Kasumi-1 (cell line): ENCODE data around the gene DUSP2.

Experiments used
- DNase-seq, 2 experiments: peaks; one replicate each; lab custom pipeline; 2025; lab: John Stamatoyannopoulos, UW

Gene DUSP2

DNA sequence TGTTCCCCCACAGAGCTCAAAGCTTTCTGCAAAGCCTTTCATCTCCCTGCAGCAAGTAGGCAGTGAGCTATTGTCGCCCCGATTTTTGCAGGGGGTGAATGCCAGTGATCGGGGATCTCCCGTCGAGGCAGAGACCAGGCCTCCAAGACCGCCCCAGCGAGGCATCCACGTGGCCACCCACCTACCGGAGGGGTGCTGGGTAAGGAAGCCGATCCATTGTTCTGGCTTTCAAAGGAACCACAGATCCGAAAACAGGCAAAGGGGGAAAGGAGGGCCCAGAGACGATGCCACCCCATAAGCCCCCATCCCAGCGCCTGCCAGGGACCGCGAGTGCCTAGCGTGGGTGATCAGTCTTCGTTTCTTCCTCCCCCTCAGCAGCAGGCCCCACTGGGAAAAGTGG lies 31.3 kb downstream of the DUSP2 start:
- DNase-seq = no peak

DNA sequence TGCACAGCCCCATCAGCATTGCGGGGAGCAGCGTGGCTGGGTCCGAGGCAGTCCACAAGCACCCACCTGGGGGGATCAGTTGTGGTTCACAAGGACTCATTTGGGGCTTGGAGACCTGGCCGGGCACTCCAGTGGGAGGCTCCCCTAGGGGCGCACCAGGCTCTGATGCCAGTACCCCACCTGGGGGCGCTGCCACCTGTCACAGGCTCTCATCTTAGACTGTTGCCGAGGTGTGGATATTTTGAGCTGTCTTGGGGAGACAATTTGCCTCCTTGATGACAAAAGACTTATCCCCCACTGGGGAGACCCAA lies 31.9 kb downstream of the DUSP2 start:
- DNase-seq = no peak

DNA sequence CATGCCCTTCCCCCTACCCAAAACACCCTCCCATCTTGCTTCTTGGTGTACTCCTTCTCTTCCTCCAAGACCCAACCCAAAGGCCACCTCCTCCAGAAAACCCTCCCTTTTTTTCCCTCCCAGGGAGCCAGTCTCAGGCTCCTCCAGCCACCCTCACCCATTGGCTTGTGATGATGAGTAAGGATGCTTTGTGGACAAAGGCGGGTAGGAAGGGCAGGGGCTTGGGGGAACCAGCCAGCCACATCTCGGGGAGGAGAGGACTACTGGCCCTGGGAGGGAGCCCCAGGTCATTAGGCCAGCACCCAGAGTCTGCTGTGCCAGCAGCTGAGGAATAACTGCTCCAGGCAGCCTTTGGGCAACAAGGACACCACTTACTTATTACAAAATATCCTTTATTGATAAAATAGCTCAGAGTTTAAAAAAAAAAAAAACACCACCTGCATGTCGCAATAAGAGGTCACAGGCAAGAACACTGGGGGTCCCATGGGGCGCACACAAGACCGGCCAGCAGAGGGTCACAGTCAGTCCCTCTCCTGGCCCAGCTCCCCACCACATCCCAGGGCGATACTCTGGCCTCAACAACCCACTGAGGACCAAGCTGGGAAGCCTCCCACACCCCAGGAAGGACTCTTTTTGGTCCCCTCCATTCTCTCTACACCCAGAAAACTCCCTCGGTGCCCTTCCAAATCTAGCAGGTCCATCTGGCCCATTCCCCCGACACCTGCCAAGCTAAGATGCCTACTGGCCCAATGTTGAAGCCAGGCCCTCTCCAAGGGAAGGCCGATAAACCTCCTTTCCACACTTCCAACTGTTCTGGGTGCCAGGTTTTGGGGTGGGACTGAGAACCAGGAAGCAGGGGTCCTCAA lies 32.5 kb downstream of the DUSP2 start:
- DNase-seq = no peak

DNA sequence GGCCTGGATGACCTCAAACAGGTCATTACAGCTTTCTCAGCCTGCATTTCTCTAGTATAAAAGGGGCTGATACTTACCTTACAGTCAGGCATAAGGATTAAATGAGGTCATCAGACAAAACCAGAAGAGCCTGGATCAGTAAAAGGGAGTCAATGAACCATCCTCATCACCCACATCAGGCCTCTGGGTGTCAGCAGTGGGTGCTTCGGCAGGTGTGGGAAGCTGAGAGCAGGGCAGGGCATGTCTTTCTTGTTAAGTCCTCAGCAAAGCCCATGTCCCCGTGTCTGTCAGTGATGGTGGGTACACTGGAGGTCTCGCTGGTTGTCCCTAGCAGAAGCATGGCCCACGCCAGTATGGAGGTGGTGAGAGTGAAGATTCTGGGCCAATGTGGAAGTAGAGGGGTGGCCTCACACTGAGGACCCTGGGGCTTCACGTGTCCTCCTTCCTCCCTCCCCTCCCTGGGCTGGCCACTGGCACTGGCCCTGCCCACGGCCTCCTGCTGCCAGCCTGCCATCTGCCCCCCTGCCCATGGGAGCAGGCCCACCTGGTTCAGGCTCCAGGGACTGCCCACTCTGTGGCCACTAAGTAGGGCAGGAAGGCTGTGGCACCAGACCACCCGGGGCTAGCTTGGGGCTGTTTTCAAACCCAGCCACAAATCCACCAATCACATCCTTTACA lies 33.3 kb downstream of the DUSP2 start:
- DNase-seq = no peak

DNA sequence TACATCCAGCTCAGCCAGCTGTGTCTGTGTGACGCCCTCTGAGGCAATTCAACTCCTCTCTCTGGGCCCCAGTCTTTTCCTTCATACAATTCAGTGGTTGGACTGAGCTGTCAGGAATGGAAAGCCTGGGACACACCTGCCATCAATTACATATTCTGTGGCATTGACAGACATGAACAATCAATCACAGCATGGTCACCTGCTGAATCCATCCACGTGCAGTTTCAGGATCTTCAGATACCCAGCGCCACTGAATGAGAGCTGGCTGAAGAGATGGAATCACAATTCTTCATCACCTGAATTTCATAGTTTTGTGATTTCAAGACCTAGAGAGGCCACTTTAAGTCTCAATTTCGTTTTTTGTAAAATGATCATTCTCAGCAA lies 34.0 kb downstream of the DUSP2 start:
- DNase-seq = no peak

DNA sequence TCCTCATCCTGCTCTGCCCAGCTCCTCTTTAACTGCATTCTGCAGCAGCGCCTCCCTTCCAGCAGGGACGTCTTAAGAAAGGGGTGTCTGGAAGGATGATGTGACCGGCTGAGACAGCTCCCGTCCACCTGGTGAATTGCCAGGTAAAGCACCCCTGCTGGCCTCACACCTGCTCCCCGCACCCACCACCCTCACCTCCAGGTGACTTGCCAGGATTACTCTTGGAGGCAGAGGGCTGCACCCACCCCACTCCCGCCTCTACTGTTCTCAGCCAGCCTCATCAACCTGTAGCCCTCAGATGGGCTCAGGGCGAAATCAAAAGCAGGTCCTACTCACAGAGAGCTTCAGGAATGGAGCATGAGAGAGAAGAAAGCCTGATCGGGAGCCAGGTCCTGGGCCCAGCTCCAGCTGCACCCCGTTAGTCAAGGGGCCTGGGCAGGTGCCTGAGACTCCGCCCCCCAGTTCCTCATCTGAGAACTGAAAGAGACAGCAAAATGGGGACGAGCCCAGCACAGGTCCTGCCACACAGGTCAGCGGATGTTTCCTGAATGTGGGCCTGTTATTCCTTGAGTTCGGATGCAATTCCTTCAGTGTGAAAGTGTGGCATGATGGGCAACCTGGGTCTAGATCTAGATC lies 34.5 kb downstream of the DUSP2 start:
- no peak for DNase-seq

GRCh38 chr2:96109931-96110511 lies 35.2 kb downstream of the DUSP2 start:
- no peak for DNase-seq

- DNase-seq = no peak
Measured at GRCh38 chr2:96109361-96109680, 35.9 kb downstream of the DUSP2 start.

DNA sequence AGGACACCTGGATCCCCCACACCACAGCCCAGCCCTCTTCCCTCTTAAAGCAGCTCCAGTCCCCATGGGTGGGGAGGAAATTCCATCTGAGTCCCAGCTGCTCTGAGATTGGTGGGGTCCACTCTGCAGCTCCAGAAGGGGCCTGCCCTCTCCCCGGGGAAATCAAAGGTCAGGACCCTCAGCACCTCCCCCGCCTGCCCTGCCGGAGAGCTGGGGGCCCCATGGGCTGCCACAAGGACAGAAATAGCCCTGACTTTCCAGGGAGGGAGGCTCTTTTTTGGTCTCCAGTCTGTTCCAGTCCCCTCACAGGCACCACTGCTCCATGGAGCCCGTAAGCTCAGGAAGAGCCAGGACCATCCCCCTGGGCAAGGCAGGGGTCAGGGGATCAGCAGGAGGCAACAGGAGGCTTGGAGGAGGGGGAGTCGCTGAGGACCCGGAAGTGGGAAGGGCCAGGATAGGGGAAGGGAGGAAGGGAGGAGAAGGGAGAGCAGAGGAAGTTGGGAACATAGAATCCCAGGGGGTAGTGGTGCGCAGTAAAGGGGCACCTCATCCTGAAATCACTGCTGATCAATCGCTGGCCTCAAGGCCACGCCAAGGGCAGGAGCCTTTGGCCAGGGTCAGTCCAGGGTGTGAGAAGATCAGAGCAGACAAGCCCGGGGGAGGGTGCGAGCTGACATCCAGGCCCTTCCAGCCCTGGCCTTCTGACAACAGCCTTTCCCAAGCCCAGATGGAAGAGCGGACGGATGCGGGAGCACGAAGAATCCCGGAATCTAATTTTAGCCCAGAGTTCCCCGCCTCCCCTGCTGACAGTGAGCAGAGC lies 36.5 kb downstream of the DUSP2 start:
- DNase-seq = no peak

DNA sequence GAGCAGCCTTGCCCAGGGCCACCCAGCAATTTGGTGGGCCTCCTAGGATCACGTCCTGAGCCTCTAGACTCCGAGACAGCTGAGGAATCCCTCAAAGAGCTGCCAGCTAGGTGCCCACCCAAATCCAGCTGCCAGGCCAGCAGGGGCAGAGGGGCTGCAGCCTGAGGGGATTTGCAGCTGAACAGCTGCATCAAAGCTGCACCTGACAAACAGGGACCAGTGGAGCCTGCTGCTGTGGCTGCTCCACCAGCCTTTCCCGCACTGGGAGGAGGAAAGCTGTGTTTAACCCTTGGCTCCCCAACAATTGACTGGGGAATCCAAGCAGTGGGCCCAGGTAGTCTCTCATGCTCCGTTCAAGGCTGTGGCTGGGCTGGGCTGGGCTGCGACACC lies 37.1 kb downstream of the DUSP2 start:
- no peak for DNase-seq

GRCh38 chr2:96107708-96108065 lies 37.6 kb downstream of the DUSP2 start:
- DNase-seq = no peak

DNA sequence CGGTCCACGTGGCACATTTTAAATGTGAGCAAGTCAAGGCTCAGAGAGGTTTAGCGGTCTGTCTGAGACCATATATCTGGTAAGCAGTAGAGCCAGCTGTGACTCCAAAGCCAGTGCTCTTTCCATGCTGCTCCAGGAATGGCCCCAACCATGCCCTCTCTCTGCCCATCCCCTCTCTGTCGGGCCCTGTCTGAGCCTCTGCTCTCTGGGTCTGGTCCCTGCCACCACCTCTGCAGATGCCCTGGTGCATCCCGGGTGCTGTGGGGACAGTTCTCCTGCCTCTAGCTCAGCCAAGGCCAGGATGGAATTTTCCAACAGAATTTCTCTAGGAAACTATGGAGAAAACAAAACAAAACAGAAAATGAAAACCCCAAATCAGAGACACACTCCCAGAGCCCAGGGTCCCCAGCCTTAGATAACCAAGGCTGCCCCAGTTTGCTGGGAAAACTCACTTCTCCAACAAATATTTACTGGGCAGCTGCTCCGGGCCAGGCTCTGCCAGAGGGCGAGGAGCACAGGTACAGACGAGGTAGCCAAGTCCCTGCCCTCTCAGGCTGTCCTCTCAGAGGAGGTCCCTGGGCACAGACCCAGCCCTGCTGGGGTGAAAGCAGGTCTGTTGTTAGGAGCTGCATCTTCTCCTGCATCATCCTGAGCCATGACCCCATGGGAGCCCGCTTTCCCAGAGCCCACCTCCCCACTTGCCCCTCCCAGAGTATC lies 38.1 kb downstream of the DUSP2 start:
- DNase-seq = no peak

GRCh38 chr2:96105994-96106715 lies 39.1 kb downstream of the DUSP2 start:
- no peak for DNase-seq

DNA sequence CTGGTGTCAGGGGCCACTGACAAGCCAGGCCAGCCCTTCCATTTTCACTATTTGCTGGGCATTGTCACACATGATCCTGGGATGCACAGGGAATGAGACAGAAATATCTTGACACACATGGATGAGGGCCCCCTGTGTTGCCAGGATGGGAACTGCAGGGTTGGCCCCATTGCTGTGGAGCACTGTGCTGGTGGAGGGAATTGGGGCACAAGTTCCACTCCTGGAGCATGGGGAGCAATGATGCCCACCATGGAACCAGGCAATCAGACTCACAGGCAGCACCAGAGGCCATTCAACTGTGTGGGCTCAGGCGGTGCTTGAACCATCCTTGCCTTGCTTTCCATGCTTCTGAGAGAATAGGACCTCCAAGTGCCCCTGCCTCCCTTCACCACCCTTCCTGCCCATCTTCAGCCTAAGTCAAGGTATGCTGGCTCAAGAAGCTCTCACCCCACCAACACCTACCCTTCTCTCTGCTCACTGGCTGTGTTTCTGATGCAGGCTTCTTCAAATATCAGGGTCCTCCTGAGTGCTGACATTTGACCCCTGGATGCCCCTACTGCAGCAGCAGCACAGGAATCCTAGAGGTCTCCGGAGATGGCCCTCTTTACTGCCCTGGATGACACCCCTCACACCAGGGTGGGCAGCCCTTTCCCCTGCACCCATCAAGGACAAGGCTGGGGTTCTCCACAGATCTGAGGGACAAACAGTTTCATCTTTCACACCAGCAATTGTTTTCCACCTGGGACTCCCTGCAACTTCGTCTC lies 39.9 kb downstream of the DUSP2 start:
- no peak for DNase-seq

DNA sequence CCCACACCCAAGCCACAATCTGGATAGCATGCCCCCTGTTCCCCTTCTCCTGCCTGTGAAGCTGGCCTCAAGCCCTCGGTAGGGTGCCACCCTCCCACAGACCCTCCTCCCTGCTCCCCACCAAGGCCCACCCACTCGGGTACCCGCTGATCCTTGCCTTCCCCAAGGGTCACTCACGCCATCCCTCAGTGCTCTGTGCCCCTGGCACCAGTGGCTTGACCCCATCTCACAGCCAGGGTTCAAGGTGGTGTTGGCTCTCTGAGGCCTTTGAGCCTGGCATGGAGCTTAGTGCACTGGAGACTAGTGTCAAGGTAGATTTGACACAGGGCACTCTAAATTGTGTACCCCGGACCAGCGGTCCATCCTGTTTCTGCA lies 40.8 kb downstream of the DUSP2 start:
- no peak for DNase-seq

DNA sequence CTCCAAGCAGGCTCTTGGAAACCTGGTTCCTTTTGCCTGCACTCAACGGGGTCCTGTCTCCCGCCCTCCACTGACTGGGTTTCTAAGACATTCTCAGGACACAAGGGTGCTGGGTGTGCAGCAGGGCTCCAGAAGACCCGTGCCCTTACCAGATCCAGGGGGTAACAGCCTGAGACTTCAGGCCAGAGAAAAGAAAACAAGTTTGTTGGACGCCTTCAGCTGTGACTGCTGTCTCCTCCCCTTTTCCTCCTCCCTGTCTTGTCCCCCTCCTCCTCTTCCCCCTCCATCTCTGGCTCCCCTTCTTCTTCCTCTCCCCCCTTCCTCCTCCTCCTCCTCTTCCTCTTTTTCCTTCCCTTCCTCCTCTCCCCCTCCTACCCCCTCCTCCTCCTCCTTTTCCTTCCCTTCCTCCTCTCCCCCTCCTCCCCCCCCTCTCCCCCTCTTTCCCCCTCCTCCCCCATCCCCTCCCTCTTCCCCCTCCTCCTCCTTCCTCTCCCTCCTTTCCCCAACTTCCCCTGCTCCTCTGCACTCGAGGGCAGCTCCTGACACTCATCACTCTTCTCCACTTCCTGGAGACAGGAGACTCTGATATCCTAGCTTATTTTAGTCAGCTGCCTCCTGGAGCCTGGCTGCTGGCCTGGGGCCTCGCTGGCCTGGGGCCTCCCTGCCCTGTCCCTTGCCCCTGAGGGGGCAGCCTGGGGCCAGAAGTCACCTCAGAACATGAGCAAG lies 41.3 kb downstream of the DUSP2 start:
- DNase-seq = peak; percentile 27 to 30

GRCh38 chr2:96103187-96103601 lies 42.0 kb downstream of the DUSP2 start:
- DNase-seq = no peak

GRCh38 chr2:96102596-96103186 lies 42.5 kb downstream of the DUSP2 start:
- DNase-seq = no peak

GRCh38 chr2:96100893-96101304 lies 44.3 kb downstream of the DUSP2 start:
- no peak for DNase-seq
